Fibroblast of skin of back (primary cell): Measurements from ENCODE around the gene L1TD1. TPM values are rescaled to one million over a fixed set of nuclear protein-coding genes. Genes with fewer than 3 reads are reported as not detected.
"Not testable (repeated sequence)": the region's sequence is repeated elsewhere in the genome, so short reads cannot be mapped to it uniquely, and the experiment has no call there.

Source experiments
- DNase-seq: peaks from one replicate; pipeline ENCODE4 v3.0.0-alpha.2; 2013
- polyA plus RNA-seq, 2 experiments: library from polyadenylated mRNA; unstranded; fragments of 120-200 nt; gene quantifications; one replicate each; pipeline ENCODE4 v1.2.1, GENCODE V29; 2013; ENCODE audit not compliant: insufficient read length in 2 of 2

The L1TD1 gene
- 0.04 TPM for polyA plus RNA-seq (2013, experiment 1 of 2; ENCODE audit: insufficient read length)
- polyA plus RNA-seq (2013, experiment 2 of 2; ENCODE audit: insufficient read length), result not detected

GRCh38 chr1:62194651-62195544 lies at the start of gene L1TD1:
Gene L1TD1, plus strand, starts transcription at chr1:62194849. Its CDS starts 11,780 bp downstream, at chr1:62206629.
- DNase-seq, result peak; percentile 2

- DNase-seq, result no peak
Observed at GRCh38 chr1:62159940-62160348, 34.7 kb upstream of the L1TD1 start.

GRCh38 chr1:62161711-62162110 lies 32.9 kb upstream of the L1TD1 start:
- DNase-seq, result no peak

- DNase-seq, result not testable (repeated sequence)
Observed at GRCh38 chr1:62170380-62170779, 24.3 kb upstream of the L1TD1 start.

- DNase-seq, result peak; percentile 35
Observed at GRCh38 chr1:62175568-62176179, 19.0 kb upstream of the L1TD1 start.

- DNase-seq, result no peak
Observed at GRCh38 chr1:62176597-62177312, 17.9 kb upstream of the L1TD1 start.

- DNase-seq, result no peak
Observed at GRCh38 chr1:62177621-62178020, 17.0 kb upstream of the L1TD1 start.

- no peak for DNase-seq
Observed at GRCh38 chr1:62178372-62178771, 16.3 kb upstream of the L1TD1 start.

GRCh38 chr1:62180054-62180453 lies 14.6 kb upstream of the L1TD1 start:
- DNase-seq, result not testable (repeated sequence)

GRCh38 chr1:62180639-62181038 lies 14.0 kb upstream of the L1TD1 start:
- no peak for DNase-seq

GRCh38 chr1:62181532-62181931 lies 13.1 kb upstream of the L1TD1 start:
- DNase-seq, result no peak

GRCh38 chr1:62182157-62182556 lies 12.5 kb upstream of the L1TD1 start:
- DNase-seq, result not testable (repeated sequence)

GRCh38 chr1:62183164-62184020 lies 11.3 kb upstream of the L1TD1 start:
- not testable (repeated sequence) for DNase-seq

GRCh38 chr1:62184336-62184735 lies 10.3 kb upstream of the L1TD1 start:
- DNase-seq, result no peak

- DNase-seq, result not testable (repeated sequence)
Observed at GRCh38 chr1:62185233-62185632, 9.4 kb upstream of the L1TD1 start.

- DNase-seq, result no peak
Observed at GRCh38 chr1:62185677-62186076, 9.0 kb upstream of the L1TD1 start.

- no peak for DNase-seq
Observed at GRCh38 chr1:62187548-62187947, 7.1 kb upstream of the L1TD1 start.

GRCh38 chr1:62188111-62188510 lies 6.5 kb upstream of the L1TD1 start:
- no peak for DNase-seq

- DNase-seq, result no peak
Observed at GRCh38 chr1:62196086-62196690, 1.5 kb downstream of the L1TD1 start.

- DNase-seq, result no peak
Observed at GRCh38 chr1:62198069-62198780, 3.6 kb downstream of the L1TD1 start.

GRCh38 chr1:62198781-62199125 lies 4.1 kb downstream of the L1TD1 start:
- DNase-seq, result peak; percentile 8
